ENCODE data around the gene NTN1.

NTN1 gene

GRCh38 chr17:9016941-9017552 lies 4.3 kb upstream of the NTN1 start (continued):
- peak; percentile 68; the same call in 1 of the 2 replicates for TF ChIP-seq ZSCAN23 (tag by site-specific recombination; IDR thresholded peaks at IDR 0.05)
- no peak for TF ChIP-seq RBAK (tag by site-specific recombination; IDR thresholded peaks at IDR 0.05)
- peak; percentile 95 for TF ChIP-seq ZNF600 (tag by site-specific recombination; IDR thresholded peaks at IDR 0.05)
- no peak for TF ChIP-seq ZSCAN18 (tag by site-specific recombination; IDR thresholded peaks at IDR 0.05)
- TF ChIP-seq WT1 (tag by site-specific recombination; IDR thresholded peaks at IDR 0.05): no peak; the same call in 1 of the 2 replicates
- no peak for TF ChIP-seq ZBTB10 (tag by site-specific recombination; IDR thresholded peaks at IDR 0.05)
- no peak for TF ChIP-seq ZNF558 (tag by site-specific recombination; IDR thresholded peaks at IDR 0.05)
- TF ChIP-seq ZBTB21 (tag by site-specific recombination; IDR thresholded peaks at IDR 0.05): peak; percentile 69; the same call in 1 of the 2 replicates
- TF ChIP-seq ZNF548 (tag by site-specific recombination; IDR thresholded peaks at IDR 0.05): no peak

- TF ChIP-seq PRDM4 (tag by site-specific recombination; IDR thresholded peaks at IDR 0.05): peak; percentile 72
- TF ChIP-seq ZNF76 (tag by site-specific recombination; IDR thresholded peaks at IDR 0.05; ENCODE audit: borderline replicate concordance, low read depth): no peak
Observed at GRCh38 chr17:9018726-9019125, 2.6 kb upstream of the NTN1 start.

GRCh38 chr17:9020096-9020823 lies 1.1 kb upstream of the NTN1 start:
- no peak for TF ChIP-seq MZF1 (tag by site-specific recombination; IDR thresholded peaks at IDR 0.05; ENCODE audit: borderline replicate concordance)
- TF ChIP-seq ZNF248 (tag by site-specific recombination; IDR thresholded peaks at IDR 0.05): no peak
- TF ChIP-seq ZNF132 (tag by site-specific recombination; IDR thresholded peaks at IDR 0.05; ENCODE audit: borderline replicate concordance): no peak
- no peak for TF ChIP-seq ZBTB44 (tag by site-specific recombination; IDR thresholded peaks at IDR 0.05)
- TF ChIP-seq ZNF548 (tag by site-specific recombination; IDR thresholded peaks at IDR 0.05): no peak
- TF ChIP-seq KLF16 (tag by site-specific recombination; IDR thresholded peaks at IDR 0.05): no peak
- H3K4me3 ChIP-seq (ENCODE audit: low read depth, low read length): peak overlapping the region; percentile 71
- POLR2A ChIA-PET: no interaction called here
- CTCF ChIA-PET: interaction anchor here (0.6 to 1.9 kb wide), 6 partner anchors 9 to 1555 kb away, joined by 3 to 5 read pairs (median 4); no protein-coding TSS in a partner anchor
- H3K9me3 ChIP-seq (ENCODE audit: control insufficient read depth, insufficient read depth, low read depth, low read length): no peaks in the 10 kb centered on the region
- peak overlapping the region; percentile 80; the same call in 1 of the 2 replicates for H3K27ac ChIP-seq (ENCODE audit: extremely low read depth, low read depth, low read length)
- H3K4me1 ChIP-seq (ENCODE audit: control insufficient read depth, insufficient read depth, low read length): peaks cover 22% of the 10 kb centered on the region
- peaks cover 0 to 15% of the 10 kb centered on the region in 2 experiments; a peak in 1 of 3 replicates for H3K36me3 ChIP-seq (ENCODE audit: control insufficient read depth in 2 of 2, insufficient read depth in 1 of 2, low read length in 2 of 2)

More at GRCh38 chr17:9018726-9019125, 2.6 kb upstream of the NTN1 start:
- ChIA-PET POLR2A (no interaction called here), CTCF (interaction anchor here (0.7 to 1.9 kb wide), 5 partner anchors 15 to 51 kb away, joined by 3 to 8 read pairs (median 5); no protein-coding TSS in a partner anchor)
- Histone ChIP-seq H3K9me3 (ENCODE audit: control insufficient read depth, insufficient read depth, low read depth, low read length) (no peaks in the 10 kb centered on the region), H3K4me3 (ENCODE audit: low read depth, low read length) (no peak overlapping the region), H3K27ac (ENCODE audit: extremely low read depth, low read depth, low read length) (no peak overlapping the region), H3K36me3 (ENCODE audit: control insufficient read depth in 2 of 2, insufficient read depth in 1 of 2, low read length in 2 of 2) (peaks cover 0 to 12% of the 10 kb centered on the region in 2 experiments; a peak in 1 of 3 replicates), H3K4me1 (ENCODE audit: control insufficient read depth, insufficient read depth, low read length) (peaks cover 13% of the 10 kb centered on the region)

All from HEK293 (cell line).